Activated CD4-positive, alpha-beta T cell treated with anti-CD3 and anti-CD28 coated beads for 4 hours (primary cell): ENCODE data around the gene NSD1.
"Not testable (repeated sequence)": the region's sequence is repeated elsewhere in the genome, so short reads cannot be mapped to it uniquely, and the experiment has no call there.

ENCODE experiments used
- DNase-seq, 2 donors: peaks; one replicate each; pipeline ENCODE4 v3.0.0-alpha.2; 2020

The NSD1 gene

DNA sequence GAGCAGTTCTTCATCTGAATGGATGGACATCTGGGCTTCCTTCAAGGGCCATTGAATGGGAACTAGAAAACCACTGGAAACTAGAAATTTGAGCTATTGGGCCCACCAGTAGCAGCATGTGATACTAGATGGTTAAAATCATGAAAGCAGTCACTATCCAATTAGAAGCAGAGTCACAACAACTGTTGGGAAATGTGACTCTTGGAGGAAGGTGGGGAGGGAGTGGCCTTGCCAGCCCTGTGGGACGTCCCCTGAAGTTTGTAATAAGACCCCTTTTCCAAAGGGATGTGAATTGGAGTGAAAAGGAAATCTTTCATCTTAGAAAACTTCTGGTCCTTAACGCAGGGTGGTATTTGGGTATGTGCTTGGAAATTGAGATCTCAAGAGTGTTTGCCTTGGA lies 164.3 kb downstream of the NSD1 start:
- no peak for DNase-seq

- no peak for DNase-seq
These were observed 166.1 kb downstream of the NSD1 start for GRCh38 chr5:177299697-177300096.

DNA sequence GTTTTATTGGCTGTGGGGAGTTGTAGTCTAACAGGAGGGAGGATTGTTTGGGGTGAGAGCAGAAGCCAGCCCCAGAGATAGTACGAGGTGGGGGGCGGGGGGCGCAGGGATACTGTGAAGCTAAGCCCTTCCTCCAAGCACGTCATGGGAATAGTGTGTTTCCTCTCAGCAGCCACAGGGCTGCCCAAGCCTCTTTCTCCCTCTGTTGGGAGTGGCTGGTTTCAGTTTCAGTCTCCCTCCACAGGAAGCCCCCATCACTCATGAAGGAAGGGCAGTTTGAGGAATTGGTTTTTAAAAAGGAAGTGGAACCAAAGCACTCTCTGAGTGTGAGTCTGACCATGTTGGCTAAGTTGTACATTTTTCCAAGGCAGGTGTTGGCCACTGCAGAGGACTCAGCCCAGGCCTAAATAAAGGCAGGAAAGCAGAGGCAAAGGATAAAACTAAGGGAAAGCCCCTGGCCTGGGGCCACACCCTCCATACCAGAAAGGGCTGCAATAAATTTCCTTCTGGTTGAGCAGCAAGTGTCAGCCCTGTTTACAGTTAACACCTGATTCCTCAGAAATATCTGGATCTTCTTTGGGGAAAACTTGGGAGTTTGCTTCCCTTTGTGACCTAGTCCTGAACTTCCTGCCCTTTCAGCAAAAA lies 166.8 kb downstream of the NSD1 start:
- DNase-seq = peak; percentile 53 to 54

GRCh38 chr5:177300951-177301350 lies 167.4 kb downstream of the NSD1 start:
- DNase-seq = no peak

GRCh38 chr5:177301503-177302165 lies 168.1 kb downstream of the NSD1 start:
- no peak for DNase-seq

DNA sequence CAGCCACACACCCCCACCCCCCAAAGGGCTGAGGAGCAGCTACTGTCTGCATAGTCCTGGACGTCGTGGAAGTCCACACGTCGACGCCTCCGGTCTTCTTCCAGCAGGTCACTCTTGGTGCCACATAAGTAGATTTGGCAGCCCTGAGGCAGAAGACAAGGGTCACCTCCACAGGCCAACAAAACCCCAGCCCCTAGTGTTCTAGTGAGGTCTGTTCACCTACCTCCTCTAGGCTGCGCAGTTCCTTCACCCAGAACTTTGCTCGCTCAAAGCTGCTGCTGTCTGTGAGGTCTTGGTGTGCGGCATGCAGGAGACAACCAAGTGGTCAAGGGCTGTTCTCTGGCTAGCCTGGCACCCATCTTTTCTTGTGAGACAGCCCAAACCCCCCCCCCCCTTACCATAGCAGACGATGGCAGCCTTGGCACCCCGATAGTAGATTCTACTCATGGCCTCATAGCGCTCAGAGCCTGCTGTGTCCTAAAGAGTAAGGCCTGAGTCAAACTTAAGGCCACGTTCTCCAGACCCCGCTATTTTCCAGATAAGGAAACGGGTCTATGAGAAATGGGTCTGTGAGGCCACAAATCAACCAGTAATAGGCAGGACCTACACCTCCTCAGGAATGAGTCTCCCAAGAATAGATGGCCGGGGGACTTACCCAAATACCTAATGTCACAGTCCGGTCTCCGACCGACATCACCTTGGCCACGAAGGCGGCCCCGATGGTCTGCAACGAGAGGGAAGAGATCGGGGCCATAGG lies 169.0 kb downstream of the NSD1 start:
- DNase-seq = no peak

GRCh38 chr5:177303121-177303924 lies 169.8 kb downstream of the NSD1 start, which contains the start of the genes PRELID1 and RAB24:
Gene PRELID1, plus strand, starts transcription at chr5:177303799. Its CDS starts 187 bp downstream, at chr5:177303986.
Gene RAB24, minus strand, starts transcription at chr5:177303719. Its CDS starts 431 bp downstream, at chr5:177303288.
- DNase-seq = peak; percentile 80 to 85

DNA sequence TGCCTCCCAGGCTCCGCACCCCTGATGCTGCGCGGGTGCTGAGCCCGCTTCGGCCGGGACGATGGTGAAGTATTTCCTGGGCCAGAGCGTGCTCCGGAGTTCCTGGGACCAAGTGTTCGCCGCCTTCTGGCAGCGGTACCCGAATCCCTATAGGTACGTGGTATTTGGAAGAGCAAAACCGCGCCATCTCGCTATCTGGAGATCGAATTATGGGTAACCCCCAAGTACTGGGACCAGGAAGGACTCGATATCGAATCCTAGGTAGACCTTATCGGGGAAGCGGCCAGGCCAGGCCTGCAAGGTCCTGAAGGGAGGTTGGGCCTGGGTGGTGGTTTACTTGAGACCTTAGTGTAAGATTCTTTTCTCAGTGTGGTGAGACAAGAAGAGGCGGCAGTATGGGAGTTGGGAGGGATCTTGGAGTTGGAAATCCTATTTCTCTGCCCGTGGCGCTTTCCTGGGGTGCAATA lies 170.4 kb downstream of the NSD1 start:
- DNase-seq = no peak

DNA sequence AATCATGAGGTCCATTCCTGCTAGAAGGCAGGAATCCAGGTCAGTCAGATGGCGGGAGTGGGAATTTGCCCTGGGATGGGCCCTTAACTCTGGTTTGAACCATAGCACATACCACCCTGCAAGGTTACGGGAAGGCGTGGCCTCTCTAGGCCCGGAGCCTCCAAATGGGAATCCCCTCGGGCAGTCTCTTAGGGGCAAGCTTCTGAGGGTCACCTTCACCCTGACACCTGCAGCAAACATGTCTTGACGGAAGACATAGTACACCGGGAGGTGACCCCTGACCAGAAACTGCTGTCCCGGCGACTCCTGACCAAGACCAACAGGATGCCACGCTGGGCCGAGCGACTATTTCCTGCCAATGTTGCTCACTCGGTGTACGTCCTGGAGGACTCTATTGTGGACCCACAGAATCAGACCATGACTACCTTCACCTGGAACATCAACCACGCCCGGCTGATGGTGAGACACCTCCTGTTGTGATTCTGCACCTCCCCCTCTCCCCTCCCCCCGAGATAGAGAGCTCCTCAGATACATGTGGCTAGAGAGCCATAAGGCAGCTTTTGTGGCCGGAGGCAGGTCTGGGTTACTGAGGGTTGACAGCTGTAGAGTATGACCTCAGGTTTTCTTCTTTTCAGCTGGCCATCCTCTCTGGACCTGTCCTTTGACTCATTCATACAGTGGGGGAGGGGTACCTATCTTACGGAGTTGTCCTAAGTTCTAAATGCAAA lies 171.0 kb downstream of the NSD1 start:
- no peak for DNase-seq

- DNase-seq = not testable (repeated sequence)
These were observed 172.6 kb downstream of the NSD1 start for GRCh38 chr5:177306103-177306640.

DNA sequence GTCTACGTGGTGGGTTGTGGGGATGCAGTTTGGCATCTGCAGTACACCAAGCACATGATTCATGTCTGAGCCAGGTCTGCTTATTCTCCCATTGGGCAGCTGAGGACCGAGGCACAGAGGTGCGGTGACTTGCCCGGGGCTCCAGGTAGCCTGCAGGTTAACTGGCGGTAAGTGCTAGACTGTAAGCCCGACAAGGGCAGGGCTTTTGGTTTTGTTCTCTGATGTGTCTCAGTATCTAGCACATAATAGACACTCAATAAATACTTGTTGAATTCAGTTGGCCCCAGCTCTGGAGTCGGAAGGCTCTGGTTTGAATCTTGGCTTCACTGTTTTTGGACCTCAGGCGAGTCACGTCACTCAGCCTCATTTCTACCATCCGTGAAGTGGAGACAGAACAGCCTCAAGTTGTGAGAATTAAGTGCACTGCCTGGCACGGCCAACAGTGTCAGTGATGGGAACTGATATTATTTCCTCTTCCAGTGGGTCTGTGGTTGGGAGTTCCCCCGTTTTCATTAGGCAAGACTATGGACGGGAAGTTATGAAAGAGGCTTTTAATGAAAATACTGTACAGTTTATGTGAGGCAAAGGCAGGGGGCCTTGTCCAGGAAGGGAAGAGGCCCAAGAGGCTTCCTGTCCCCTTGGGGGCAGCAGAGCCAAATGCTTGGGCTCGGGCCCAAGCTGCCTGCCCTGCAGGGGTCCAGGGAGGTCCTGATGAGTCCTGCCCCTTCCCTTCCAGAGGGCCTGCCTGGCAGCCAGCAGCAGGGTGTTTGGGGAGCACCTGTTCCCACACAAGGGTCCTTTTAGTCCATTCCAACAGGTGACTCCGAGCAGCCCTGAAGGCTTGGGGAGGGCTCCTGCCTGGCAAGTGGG lies 173.3 kb downstream of the NSD1 start:
- no peak for DNase-seq

DNA sequence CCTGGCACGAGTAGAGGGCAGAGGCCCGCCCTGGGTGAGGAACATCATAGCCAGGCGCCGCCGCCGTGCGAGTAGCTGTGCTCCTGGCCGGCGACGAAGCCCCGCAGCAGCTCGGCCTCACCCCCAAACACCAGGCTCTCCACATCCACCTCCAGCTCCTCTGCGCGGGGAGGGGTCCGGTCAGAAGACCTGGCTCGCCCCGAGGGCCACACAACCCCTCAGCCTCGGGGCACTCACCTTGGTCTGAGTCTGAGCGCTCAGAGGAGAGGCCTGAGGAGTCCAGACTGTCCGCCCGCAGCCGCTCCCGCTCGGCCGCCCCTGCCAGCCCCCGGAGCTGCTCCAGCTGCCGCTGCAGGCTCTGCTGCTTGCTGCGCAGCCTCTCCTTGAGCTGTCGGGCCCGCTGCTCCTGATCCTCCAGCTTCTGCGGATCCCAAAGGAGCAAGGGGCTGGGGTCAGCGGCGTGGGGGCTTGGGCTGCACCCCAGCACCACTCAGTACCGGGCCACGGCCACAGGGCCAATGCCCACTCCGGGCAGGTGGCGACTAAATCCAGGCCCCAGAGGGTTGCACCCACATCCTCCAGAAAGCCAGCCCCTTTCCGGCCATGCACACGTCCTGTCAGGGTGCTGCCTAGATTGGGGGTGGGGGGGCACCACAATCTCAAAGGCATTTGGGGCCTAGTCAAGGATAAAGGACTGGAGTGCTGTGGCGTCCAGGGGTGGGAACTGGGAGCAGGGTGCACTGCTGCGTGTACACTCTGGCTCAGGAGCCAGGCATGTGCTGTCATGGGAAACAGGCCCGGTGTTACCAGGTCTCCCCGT lies 174.2 kb downstream of the NSD1 start:
- no peak for DNase-seq

- DNase-seq = no peak
These were observed 175.2 kb downstream of the NSD1 start for GRCh38 chr5:177308740-177309139.

GRCh38 chr5:177309351-177310191 lies 176.0 kb downstream of the NSD1 start:
- DNase-seq = peak; percentile 70 to 72

DNA sequence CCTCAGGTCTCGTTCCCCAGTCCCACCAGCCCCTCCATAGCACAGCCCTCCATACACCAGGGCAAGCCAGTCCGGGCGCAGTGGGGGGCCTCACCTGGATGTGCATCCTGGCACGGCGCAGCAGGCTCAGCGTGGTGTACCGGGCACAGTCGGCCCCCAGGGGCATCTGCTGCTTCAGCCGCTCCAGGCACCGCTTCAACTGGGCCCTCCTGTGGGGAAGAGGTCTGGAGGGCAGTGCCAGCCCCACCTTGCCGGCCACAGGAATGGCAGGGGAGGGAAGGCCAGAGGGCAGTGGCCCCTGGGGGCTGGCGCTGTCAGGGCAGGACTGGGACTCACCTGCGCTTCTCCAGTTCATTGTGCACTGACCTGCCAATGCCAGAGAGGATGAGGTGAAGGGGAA lies 176.8 kb downstream of the NSD1 start:
- DNase-seq = no peak

GRCh38 chr5:177310757-177311391 lies 177.3 kb downstream of the NSD1 start:
- no peak for DNase-seq

DNA sequence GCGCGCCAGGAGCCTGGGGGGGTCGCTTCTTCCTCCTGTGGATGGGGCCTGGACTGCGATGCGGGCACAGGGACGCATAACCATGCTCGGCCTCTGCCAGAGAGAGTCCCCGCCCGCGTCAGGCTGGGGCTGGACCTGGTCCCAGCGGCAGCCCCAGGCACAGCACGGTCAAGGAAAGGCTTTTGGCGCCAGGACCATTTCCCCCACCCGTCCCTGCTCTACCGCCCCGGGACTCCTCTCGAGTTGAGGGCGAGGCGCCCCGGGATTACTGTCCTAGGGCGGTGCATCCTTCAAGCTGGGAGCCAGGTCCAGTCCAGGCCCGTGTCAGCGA lies 177.8 kb downstream of the NSD1 start:
- no peak for DNase-seq
